ENCODE data around the gene ERCC4.

ERCC4 gene

GRCh38 chr16:13911871-13912270, 8.1 kb upstream of the ERCC4 start:
- DNase-seq = no peak

DNA sequence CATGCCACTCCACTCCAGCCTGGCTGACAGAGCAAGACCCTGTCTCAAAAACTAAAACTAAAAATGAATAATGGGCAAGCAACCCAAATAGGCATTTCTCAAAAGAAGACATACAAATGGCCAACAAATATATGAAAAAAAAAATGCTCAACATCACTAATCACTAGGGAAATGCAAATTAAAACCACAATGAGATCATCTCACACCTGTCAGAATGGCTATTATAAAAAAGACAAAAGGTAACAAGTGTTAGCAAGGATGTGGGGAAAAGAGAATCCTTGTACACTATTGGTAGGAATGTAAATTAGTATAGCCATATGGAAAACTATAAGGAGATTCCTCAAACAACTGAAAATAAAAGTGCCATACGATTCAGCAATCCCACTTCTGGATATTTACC, 7.1 kb upstream of the ERCC4 start:
- DNase-seq = peak in 1 of 2 experiments; percentile 8

- no peak for DNase-seq
These were observed 6.3 kb upstream of the ERCC4 start for GRCh38 chr16:13913374-13914292.

DNA sequence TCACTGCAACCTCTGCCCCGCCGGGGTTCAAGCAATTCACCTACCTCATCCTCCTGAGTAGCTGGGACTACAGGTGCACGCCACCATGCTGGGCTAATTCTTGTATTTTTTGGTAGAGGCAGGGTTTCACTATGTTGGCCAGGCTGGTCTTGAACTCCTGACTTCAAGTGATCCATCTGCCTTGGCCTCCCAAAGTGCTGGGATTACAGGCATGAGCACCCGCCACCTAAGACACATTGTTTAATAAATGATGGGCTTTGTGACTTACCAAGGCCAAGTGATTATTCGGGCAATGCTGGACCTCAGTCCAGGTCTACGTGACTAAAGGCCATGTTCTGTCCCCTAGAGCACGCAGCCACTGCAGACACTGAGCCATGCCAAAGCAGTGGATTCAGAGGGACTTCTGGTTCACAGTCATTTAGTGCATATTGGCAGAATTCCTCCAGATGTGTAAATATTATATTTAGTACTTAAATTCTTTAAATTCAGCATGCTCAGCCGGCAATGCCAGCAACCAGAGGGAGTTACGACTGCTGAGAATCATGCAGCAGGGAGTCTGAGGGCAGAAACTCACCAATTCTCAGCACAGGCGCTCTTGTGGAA, 4.8 kb upstream of the ERCC4 start:
- no peak for DNase-seq

DNA sequence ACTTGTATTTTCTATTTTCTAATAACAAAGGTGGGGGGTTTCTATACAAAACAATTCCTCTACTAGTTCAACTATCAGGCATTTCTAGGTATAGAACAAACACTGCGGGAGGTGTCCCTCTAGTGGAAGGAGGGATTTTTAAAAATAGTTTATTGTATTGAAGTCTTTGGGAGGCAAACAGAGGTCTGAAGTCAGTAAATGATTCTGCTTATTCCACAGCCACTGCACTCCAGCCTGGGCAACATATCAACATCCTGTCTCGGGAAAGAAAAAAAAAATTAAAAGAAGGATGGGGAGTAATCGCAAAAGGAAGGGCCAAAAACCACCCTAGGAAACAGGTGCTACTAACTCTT, 648 bp upstream of the ERCC4 start:
- peak; percentile 76 to 81 for DNase-seq

GRCh38 chr16:13920510-13920818, 510 bp downstream of the ERCC4 start:
- DNase-seq = peak in 1 of 2 experiments; percentile 41

GRCh38 chr16:13921328-13921727, 1.4 kb downstream of the ERCC4 start:
- no peak for DNase-seq

DNA sequence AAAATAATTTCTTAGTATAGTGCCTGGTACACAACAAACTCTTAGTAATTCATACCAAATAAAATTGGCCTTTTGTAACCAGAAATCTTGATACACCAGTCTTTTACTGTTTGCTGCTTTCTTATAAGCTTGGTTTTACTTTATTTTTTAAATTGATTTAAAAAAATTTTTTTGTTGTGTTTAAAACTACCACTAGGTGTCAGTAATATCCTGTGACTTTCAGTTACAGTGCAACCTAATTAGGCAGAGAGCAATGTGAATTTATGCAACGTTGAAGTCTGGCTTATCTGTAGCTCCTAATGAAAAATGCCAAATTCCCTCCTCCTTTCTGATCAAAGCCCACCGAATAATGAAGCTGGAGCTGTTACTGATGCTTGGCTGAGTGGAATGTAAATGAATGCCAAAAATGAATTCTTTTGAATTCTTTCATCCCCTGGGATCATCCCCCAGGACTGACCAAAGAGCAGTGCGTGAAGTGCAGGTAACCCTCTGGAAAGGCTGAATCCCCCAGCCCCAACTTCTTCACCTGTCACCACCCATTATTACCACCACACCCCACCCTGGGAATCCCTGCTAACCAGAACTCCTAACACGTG, 3.8 kb downstream of the ERCC4 start:
- DNase-seq = peak; percentile 19 to 68

DNA sequence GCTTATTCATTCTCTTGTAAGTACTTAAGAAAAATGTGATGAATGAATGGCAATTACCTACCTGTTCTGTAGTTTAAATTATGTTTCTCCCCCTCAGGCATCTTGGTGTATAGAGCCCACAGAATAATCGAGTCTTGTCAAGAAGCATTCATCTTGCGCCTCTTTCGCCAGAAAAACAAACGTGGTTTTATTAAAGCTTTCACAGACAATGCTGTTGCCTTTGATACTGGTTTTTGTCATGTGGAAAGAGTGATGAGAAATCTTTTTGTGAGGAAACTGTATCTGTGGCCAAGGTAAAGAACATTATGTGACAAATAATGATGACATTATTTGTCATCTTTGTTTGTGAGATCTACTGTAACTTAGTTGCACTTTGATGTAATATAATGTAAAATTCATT, 6.5 kb downstream of the ERCC4 start:
- DNase-seq = no peak

- DNase-seq = no peak
These were observed 6.9 kb downstream of the ERCC4 start for GRCh38 chr16:13926891-13927290.

DNA sequence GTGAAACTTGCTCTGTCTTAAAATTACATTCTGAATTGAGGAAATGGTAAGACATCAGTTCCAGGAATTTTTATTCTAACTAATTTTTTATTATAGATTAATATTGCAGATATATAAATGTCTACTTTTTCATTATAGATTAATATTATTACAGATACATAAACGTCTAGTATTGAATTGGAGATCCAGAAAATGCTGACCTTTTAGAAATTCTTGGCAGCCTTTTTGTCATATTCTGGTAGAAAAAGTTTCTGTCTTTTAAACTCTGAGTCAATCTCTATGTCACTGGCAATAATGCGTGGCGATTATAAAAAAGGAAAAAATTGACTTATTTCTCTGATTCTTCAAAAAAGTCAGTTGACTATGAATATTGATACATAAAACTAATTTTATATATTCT, 8.7 kb downstream of the ERCC4 start:
- DNase-seq = no peak

DNA sequence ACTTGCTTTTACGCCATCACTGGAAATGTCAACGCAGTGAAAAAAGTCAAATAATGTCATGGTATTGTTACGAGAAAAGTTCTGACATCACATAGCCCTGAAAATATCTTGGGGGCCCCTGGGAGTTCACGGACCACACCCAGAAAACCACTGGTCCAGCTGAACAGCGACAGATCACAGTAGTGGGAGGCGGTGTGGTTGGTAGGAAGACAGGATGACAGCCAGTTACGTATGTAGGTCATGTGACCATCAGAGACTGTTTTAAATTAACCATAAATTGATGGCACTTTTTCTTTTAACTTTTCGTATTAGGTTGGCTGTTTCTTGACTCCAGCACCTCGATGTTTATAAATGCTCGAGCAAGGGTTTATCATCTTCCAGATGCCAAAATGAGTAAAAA, 11.9 kb downstream of the ERCC4 start:
- DNase-seq = no peak

DNA sequence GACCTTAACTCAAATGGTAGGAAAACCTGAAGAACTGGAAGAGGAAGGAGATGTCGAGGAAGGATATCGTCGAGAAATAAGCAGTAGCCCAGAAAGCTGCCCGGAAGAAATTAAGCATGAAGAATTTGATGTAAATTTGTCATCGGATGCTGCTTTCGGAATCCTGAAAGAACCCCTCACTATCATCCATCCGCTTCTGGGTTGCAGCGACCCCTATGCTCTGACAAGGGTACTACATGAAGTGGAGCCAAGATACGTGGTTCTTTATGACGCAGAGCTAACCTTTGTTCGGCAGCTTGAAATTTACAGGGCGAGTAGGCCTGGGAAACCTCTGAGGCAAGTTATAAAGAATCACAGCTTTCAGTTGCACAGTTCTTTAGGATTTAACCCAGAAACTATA, 15.5 kb downstream of the ERCC4 start:
- no peak for DNase-seq

GRCh38 chr16:13936155-13936554, 16.2 kb downstream of the ERCC4 start:
- DNase-seq = no peak

GRCh38 chr16:13936596-13937081, 16.7 kb downstream of the ERCC4 start:
- no peak for DNase-seq

- no peak for DNase-seq
These were observed 17.5 kb downstream of the ERCC4 start for GRCh38 chr16:13937411-13937810.

DNA sequence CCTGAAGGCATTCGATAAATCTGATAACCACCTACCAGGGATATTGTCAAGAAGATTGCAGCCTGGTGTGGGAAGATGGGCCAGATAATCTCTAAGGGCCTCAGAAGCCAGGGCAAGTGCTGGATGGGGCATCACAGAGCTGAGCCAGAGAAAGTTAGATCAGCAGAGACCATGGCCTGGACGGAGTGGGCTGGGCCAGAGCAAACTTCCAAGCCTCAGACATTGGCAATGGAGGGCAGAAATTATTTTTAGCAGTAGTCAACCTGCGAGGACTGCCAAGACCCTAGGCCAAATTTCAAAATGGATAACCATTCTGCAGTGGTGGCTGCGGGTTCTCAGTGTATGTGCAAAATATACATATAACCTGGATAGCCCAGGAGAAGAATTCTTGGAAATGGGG, 18.5 kb downstream of the ERCC4 start:
- DNase-seq = no peak

DNA sequence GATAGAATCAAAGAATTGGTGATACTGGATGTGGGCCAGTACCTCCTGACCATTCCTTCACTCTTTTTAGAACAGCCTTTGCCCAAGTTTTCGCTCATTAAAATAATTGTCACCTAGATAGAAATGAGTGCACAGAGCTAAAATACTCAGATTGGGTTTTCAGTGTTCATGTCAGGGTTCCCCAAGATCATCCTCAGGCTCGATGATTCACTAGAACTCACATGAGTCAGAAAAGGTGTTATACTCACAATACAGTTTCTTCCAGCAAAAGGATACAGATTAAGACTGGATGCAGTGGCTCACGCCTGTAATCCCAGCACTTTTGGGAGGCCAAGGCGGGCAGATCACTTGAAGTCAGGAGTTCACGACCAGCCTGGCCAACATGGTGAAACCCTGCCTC, 19.9 kb downstream of the ERCC4 start:
- no peak for DNase-seq

- peak; percentile 44 to 56 for DNase-seq
These were observed 20.5 kb downstream of the ERCC4 start for GRCh38 chr16:13940397-13940933.

DNA sequence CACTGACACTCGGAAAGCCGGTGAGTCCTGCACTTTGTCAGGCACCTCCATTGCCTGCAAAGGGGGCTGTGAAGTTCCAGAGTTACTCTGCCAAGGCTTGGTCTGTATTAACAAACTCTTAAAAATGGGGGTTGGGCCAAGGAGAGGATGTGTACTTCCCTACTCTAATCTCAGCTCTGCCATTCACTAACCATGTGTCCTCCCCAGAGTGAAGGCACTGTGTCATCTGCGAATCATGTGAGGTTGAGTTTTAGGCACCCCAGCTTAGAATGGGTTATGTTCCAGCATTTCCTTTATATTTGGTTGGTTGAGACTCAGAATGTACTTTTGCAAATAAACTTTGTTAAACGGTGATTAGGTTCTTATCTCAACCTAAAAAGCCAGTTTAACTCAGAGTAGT, 24.9 kb downstream of the ERCC4 start:
- DNase-seq = no peak

DNA sequence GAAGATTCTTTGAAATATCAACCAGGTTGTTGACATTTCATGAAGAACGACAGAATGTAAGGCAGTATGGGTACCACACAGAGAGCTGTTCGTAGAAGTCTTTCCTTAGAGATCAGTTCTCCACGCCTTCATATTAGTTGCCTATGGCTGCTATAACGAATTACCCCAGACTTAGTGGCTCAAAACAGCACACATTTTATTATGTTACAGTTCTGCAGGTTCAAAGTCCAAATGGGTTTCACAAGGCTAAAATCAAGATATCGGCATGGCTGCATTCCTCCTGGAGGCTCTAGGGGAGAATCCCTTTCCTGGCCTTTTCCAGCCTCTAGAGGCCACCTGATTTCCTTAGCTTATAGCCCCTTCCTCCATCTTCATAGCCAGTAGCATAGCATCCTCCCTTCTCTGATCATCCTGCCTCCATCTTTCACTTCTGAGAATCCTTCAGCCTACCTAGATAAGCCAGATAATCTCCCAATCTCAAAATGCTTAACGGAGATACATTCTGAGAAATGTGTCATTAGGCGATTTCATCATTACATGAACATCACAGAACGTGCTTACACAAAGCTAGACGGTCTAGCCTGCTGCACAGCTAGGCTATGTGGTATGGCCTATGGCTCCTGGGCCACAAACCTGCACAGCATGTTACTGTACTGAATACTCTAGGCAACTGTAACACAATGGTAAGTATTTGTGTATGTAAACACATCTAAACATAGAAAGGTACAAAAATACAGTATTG, 26.0 kb downstream of the ERCC4 start:
- no peak for DNase-seq

DNA sequence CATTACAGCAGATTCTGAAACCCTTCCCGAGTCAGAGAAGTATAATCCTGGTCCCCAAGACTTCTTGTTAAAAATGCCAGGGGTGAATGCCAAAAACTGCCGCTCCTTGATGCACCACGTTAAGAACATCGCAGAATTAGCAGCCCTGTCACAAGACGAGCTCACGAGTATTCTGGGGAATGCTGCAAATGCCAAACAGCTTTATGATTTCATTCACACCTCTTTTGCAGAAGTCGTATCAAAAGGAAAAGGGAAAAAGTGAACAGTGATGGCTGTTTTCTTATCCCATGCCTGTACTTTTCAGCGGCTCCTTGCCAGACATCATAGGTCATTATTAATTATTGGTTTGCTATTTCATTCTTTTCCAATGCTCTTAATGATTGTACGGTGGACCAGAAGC, 28.1 kb downstream of the ERCC4 start:
- DNase-seq = no peak

Measured in NCI-H526 (cell line).